HepG2 (cell line): ENCODE data around the gene SLC17A5. TPM values are rescaled to one million over a fixed set of nuclear protein-coding genes. Genes with fewer than 3 reads are reported as not detected.

Experiments used
- ATAC-seq: fragments of 200-7000 bp; cut with Tn5 transposase; 3 replicates; pipeline ENCODE4 v1.9.1; 2020; ENCODE audit warnings: mild to moderate bottlenecking, moderate library complexity
- BruUV-seq: library from RNA; stranded (reverse); fragments of 400-500 nt; replicated peaks from 2 replicates; lab custom pipeline; 2021; lab: Mats Ljungman, UMichigan
- CTCF ChIA-PET: fragments of 300-600 bp; formaldehyde crosslinking; extraction: SDS; loops from one replicate; lab custom pipeline; 2021; ENCODE audit warnings: low total read pairs, inconsistent platforms, low intra/inter-chr PET ratio; lab: Yijun Ruan, JAX
- POLR2A ChIA-PET: fragments of 350-600 bp; sonication (Branson Sonifier 250); formaldehyde crosslinking; loops from one replicate; lab custom pipeline; 2020; ENCODE audit warnings: antibody characterized with exemption, inconsistent platforms; lab: Yijun Ruan, JAX
- DNase-seq: peaks from one replicate; pipeline ENCODE4 v3.0.0-alpha.2; 2015; ENCODE audit warnings: low spot score
- FAIRE-seq: peaks from 3 replicates; lab custom pipeline; 2011; peaks lifted over from hg19 to GRCh38; lab: Jason Lieb, UNC
- H2AFZ ChIP-seq: one replicate; pipeline ENCODE4 v1.6.1; 2011; ENCODE audit warnings: low read length, inconsistent platforms
- H3K27ac ChIP-seq: fragments of 300-600 bp; 3 replicates; pipeline ENCODE4 v1.8.0; 2011; ENCODE audit warnings: mixed run types, mild to moderate bottlenecking, mixed read lengths, low read length, inconsistent platforms; ENCODE audit not compliant: insufficient read depth; ENCODE audit errors: extremely low read length
- H3K27me3 ChIP-seq, 2 experiments: fragments of 200-600 bp in 1 of 2; 2 replicates in 1 of 2; 3 replicates in 1 of 2; pipeline versions ENCODE4 v1.6.0 to v1.8.0; 2011; ENCODE audit warnings: low read length in 2 of 2, mild to moderate bottlenecking in 2 of 2, moderate library complexity in 2 of 2, inconsistent platforms in 1 of 2; ENCODE audit not compliant: insufficient read depth in 2 of 2, control insufficient read depth in 1 of 2
- H3K36me3 ChIP-seq, 2 experiments: fragments of 200-600 bp in 1 of 2; replicated peaks in 1 of 2; 2 replicates in 1 of 2; 3 replicates in 1 of 2; pipeline versions ENCODE4 v1.5.1 to v1.8.0; 2011; ENCODE audit warnings: low read length in 2 of 2, inconsistent platforms in 1 of 2; ENCODE audit not compliant: insufficient read depth in 2 of 2, control insufficient read depth in 1 of 2
- H3K4me1 ChIP-seq: 2 replicates; pipeline ENCODE4 v1.5.1; 2012; ENCODE audit warnings: low read length, inconsistent platforms; ENCODE audit not compliant: insufficient read depth
- H3K4me2 ChIP-seq: 2 replicates; pipeline ENCODE4 v1.6.0; 2011; ENCODE audit warnings: low read depth, low read length, inconsistent platforms
- H3K4me3 ChIP-seq, 3 experiments: fragments of 200-600 bp in 1 of 3; sonication (generic), shearing (Covaris generic) in 1 of 3; replicated peaks in 1 of 3; 2 replicates each; pipeline ENCODE4 v1.5.1; 2011 to 2016; ENCODE audit warnings: low read length in 3 of 3, inconsistent platforms in 2 of 3, low read depth in 2 of 3, mild to moderate bottlenecking in 2 of 3, control low read depth in 1 of 3, mixed read lengths in 1 of 3; ENCODE audit not compliant: insufficient read depth in 1 of 3
- H3K79me2 ChIP-seq: one replicate; pipeline ENCODE4 v1.6.1; 2011; ENCODE audit warnings: low read length, inconsistent platforms; ENCODE audit not compliant: insufficient read depth
- H3K9ac ChIP-seq: 2 replicates; pipeline ENCODE4 v1.6.0; 2011; ENCODE audit warnings: mild to moderate bottlenecking, low read depth, low read length, inconsistent platforms; ENCODE audit not compliant: insufficient read depth
- H3K9me3 ChIP-seq: 2 replicates; pipeline ENCODE4 v1.5.1; 2012; ENCODE audit warnings: mild to moderate bottlenecking, low read length
- H4K20me1 ChIP-seq: 2 replicates; pipeline ENCODE4 v1.6.0; 2011; ENCODE audit warnings: inconsistent platforms, mild to moderate bottlenecking, low read length, moderate library complexity; ENCODE audit not compliant: insufficient read depth
- HIVEP1 ChIP-seq: sonication (generic); formaldehyde crosslinking; IDR thresholded peaks from 2 replicates; pipeline ENCODE4 v1.4.0; 2020; ENCODE audit warnings: mild to moderate bottlenecking, missing genetic modification reagents
- POLR2G ChIP-seq: fragments of 200-400 bp; formaldehyde crosslinking; IDR thresholded peaks from 2 replicates; pipeline ENCODE4 v1.6.1; 2018; ENCODE audit warnings: mild to moderate bottlenecking, low read depth, low read length, moderate library complexity
- SRSF4 ChIP-seq: fragments of 200-400 bp; formaldehyde crosslinking; IDR thresholded peaks from one replicate; pipeline ENCODE4 v1.6.1; 2018; ENCODE audit warnings: mild to moderate bottlenecking, low read depth, low read length, moderate library complexity; ENCODE audit not compliant: poor library complexity, severe bottlenecking
- ZNF546 ChIP-seq: sonication (generic); formaldehyde crosslinking; conservative IDR thresholded peaks from 2 replicates; pipeline ENCODE4 v1.8.1; 2023; ENCODE audit warnings: mild to moderate bottlenecking, missing genetic modification reagents
- ZNF616 ChIP-seq: sonication (generic); formaldehyde crosslinking; IDR thresholded peaks from 2 replicates; pipeline ENCODE4 v1.5.0; 2020; ENCODE audit warnings: low read depth, mild to moderate bottlenecking, missing genetic modification reagents
- WGBS: methylation state at CpG from one replicate; pipeline ENCODE4 v1.1.6; 2017; ENCODE audit warnings: low lambda C conversion rate; 5-methylcytosine and 5-hydroxymethylcytosine counted together
- in situ Hi-C: cut with HindIII; loops from 2 replicates; pipeline ENCODE4 v1.10.0; 2017; ENCODE audit warnings: low pct_unique_long_range_greater_than_20kb; ENCODE audit not compliant: extremely low pct_ligation_motif_present
- intact Hi-C: fragments of 100-400 bp; cut with micrococcal nuclease; formaldehyde crosslinking; loops from one replicate; pipeline ENCODE4 v1.10.0; 2022; ENCODE audit not compliant: unreplicated experiment
- polyA plus RNA-seq, 8 experiments: library from polyadenylated mRNA; depleted of rRNA in 3 of 8; stranded (reverse) in 7 of 8; unstranded in 1 of 8; fragments of >200 nt; fragmentation: Illumina TruSeq in 4 of 8; extraction: Trizol in 4 of 8; gene quantifications; 2 replicates each; pipeline versions ENCODE4 v1.2.1 to v1.2.3, GENCODE V29; 2011 to 2016; ENCODE audit warnings: low read depth in 4 of 8, missing spikeins in 1 of 8, mixed read lengths in 1 of 8; ENCODE audit not compliant: insufficient read depth in 1 of 8
- total RNA-seq, 5 experiments: library from RNA; depleted of rRNA; stranded (reverse); fragments of >200 nt; fragmentation: Illumina TruSeq; extraction: Trizol; gene quantifications; 2 replicates each; pipeline ENCODE4 v1.2.3, GENCODE V29; 2016; ENCODE audit warnings: low read depth in 1 of 5
- TF ChIP-seq, protein P1 (sequence below): sonication (generic); formaldehyde crosslinking; conservative IDR thresholded peaks from 2 replicates; pipeline ENCODE4 v1.8.0; 2022; ENCODE audit warnings: missing genetic modification reagents
- TF ChIP-seq, protein P2 (sequence below): sonication (generic); formaldehyde crosslinking; IDR thresholded peaks from 2 replicates; pipeline ENCODE4 v1.5.0; 2020; ENCODE audit warnings: mild to moderate bottlenecking, missing genetic modification reagents, borderline replicate concordance
- TF ChIP-seq, protein P3 (sequence below): sonication (generic); formaldehyde crosslinking; IDR thresholded peaks from 2 replicates; pipeline ENCODE4 v1.4.0; 2020; ENCODE audit warnings: missing genetic modification reagents, borderline replicate concordance

SLC17A5 gene
- total and polyA plus RNA-seq, 2 of the 13 experiments (the other 11 are each of a cell fraction or from before 2014, with no cell fraction given) = 18.3 to 20.5 TPM

DNA sequence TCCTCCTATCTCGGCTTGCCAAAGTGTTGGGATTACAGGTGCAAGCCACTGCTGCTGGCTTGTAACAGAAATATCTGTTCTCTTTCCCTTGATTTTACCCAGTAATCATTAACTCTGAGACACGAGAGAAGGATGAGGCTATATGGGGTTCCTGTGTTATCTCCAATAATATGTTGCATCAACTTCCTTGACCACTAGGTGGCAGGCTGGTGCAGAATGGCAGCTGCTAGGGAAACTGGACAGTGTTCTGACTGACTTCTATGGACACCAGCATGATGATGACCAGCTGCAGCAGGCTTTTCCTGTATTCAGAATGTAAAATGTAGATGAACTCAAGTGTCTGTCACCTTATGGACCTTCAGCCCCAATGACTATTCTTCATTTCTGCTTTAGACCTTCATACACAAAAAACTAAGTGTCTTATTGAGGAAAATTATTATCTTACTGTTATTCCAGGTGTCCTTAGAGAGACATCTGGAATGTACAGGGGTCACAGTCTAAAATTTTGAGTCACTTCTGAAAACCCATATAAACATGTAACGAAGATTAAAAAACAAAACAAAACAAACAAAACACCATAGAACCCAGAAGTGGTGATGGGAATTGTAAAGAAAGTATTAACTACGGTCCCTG is 21.8 kb upstream of the SLC17A5 start:
- Histone ChIP-seq H3K9me3 (no peaks in the 10 kb centered on the region), H2AFZ (no peak overlapping the region), H3K27ac (no peak overlapping the region), H3K27me3 (peaks cover 2 to 3% of the 10 kb centered on the region in 2 experiments; a peak in 1 of 5 replicates), H3K4me3 (no peak overlapping the region), H3K4me1 (no peaks in the 10 kb centered on the region), H3K9ac (no peak overlapping the region), H4K20me1 (no peaks in the 10 kb centered on the region), H3K36me3 (no peaks in the 10 kb centered on the region), H3K79me2 (no peaks in the 10 kb centered on the region), H3K4me2 (no peak overlapping the region)
- ATAC-seq = peak; percentile 99
- ChIA-PET POLR2A (interaction anchor here (1.8 kb wide), 1 partner anchor 21 kb away, joined by 12 read pairs; the partner anchor contains the start of gene SLC17A5), CTCF (interaction anchor here (0.7 to 2.4 kb wide), 2 partner anchors 57 to 64 kb away, joined by 5 to 60 read pairs; no protein-coding TSS in a partner anchor)
- peak; percentile 93 for FAIRE-seq
- intact Hi-C loops = loop anchor here (1.0 kb wide), 1 partner anchor 58 kb away; no protein-coding TSS in a partner anchor
- in situ Hi-C loops = loop anchor here (5.0 kb wide), 1 partner anchor 57 kb away; no protein-coding TSS in a partner anchor
- BruUV-seq = no TSS peak
- 25% methylated on average over 4 of the region's 4 CpGs for WGBS
- peak; percentile 71 for DNase-seq
- TF ChIP-seq SRSF4 (no peak), ZNF546 (no peak), POLR2G (no peak), HIVEP1 (no peak), ZNF616 (CRISPR knock-in tag) (no peak)
- TF ChIP-seq, protein P1, sequence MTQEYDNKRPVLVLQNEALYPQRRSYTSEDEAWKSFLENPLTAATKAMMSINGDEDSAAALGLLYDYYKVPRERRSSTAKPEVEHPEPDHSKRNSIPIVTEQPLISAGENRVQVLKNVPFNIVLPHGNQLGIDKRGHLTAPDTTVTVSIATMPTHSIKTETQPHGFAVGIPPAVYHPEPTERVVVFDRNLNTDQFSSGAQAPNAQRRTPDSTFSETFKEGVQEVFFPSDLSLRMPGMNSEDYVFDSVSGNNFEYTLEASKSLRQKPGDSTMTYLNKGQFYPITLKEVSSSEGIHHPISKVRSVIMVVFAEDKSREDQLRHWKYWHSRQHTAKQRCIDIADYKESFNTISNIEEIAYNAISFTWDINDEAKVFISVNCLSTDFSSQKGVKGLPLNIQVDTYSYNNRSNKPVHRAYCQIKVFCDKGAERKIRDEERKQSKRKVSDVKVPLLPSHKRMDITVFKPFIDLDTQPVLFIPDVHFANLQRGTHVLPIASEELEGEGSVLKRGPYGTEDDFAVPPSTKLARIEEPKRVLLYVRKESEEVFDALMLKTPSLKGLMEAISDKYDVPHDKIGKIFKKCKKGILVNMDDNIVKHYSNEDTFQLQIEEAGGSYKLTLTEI (CRISPR knock-in tag) = no peak
- TF ChIP-seq, protein P2, sequence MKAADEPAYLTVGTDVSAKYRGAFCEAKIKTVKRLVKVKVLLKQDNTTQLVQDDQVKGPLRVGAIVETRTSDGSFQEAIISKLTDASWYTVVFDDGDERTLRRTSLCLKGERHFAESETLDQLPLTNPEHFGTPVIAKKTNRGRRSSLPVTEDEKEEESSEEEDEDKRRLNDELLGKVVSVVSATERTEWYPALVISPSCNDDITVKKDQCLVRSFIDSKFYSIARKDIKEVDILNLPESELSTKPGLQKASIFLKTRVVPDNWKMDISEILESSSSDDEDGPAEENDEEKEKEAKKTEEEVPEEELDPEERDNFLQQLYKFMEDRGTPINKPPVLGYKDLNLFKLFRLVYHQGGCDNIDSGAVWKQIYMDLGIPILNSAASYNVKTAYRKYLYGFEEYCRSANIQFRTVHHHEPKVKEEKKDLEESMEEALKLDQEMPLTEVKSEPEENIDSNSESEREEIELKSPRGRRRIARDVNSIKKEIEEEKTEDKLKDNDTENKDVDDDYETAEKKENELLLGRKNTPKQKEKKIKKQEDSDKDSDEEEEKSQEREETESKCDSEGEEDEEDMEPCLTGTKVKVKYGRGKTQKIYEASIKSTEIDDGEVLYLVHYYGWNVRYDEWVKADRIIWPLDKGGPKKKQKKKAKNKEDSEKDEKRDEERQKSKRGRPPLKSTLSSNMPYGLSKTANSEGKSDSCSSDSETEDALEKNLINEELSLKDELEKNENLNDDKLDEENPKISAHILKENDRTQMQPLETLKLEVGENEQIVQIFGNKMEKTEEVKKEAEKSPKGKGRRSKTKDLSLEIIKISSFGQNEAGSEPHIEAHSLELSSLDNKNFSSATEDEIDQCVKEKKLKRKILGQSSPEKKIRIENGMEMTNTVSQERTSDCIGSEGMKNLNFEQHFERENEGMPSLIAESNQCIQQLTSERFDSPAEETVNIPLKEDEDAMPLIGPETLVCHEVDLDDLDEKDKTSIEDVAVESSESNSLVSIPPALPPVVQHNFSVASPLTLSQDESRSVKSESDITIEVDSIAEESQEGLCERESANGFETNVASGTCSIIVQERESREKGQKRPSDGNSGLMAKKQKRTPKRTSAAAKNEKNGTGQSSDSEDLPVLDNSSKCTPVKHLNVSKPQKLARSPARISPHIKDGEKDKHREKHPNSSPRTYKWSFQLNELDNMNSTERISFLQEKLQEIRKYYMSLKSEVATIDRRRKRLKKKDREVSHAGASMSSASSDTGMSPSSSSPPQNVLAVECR (CRISPR knock-in tag) = no peak
- TF ChIP-seq, protein P3, sequence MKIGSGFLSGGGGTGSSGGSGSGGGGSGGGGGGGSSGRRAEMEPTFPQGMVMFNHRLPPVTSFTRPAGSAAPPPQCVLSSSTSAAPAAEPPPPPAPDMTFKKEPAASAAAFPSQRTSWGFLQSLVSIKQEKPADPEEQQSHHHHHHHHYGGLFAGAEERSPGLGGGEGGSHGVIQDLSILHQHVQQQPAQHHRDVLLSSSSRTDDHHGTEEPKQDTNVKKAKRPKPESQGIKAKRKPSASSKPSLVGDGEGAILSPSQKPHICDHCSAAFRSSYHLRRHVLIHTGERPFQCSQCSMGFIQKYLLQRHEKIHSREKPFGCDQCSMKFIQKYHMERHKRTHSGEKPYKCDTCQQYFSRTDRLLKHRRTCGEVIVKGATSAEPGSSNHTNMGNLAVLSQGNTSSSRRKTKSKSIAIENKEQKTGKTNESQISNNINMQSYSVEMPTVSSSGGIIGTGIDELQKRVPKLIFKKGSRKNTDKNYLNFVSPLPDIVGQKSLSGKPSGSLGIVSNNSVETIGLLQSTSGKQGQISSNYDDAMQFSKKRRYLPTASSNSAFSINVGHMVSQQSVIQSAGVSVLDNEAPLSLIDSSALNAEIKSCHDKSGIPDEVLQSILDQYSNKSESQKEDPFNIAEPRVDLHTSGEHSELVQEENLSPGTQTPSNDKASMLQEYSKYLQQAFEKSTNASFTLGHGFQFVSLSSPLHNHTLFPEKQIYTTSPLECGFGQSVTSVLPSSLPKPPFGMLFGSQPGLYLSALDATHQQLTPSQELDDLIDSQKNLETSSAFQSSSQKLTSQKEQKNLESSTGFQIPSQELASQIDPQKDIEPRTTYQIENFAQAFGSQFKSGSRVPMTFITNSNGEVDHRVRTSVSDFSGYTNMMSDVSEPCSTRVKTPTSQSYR (CRISPR knock-in tag) = no peak
